ENCODE results near the gene SPTBN4.

SPTBN4 gene

GRCh38 chr19:40610396-40611064 is 143.7 kb downstream of the SPTBN4 start:
- no peak overlapping the region for H3K4me3 ChIP-seq (ENCODE audit: low read length)
- TF ChIP-seq ZNF274 (IDR thresholded peaks at IDR 0.05; ENCODE audit: low read depth, low read length), result no peak

- TF ChIP-seq ZNF274 (IDR thresholded peaks at IDR 0.05; ENCODE audit: low read depth, low read length), result no peak
- H3K4me3 ChIP-seq (ENCODE audit: low read length), result no peak overlapping the region
Observed at GRCh38 chr19:40611096-40611495, 144.3 kb downstream of the SPTBN4 start.

GRCh38 chr19:40611900-40612698 is 145.3 kb downstream of the SPTBN4 start:
- no peak for TF ChIP-seq ZNF274 (IDR thresholded peaks at IDR 0.05; ENCODE audit: low read depth, low read length)
- no peak overlapping the region for H3K4me3 ChIP-seq (ENCODE audit: low read length)

GRCh38 chr19:40612831-40613689 is 146.3 kb downstream of the SPTBN4 start:
- no peak for TF ChIP-seq ZNF274 (IDR thresholded peaks at IDR 0.05; ENCODE audit: low read depth, low read length)
- H3K4me3 ChIP-seq (ENCODE audit: low read length), result peak overlapping the region; percentile 43; the same call in 1 of the 2 replicates

GRCh38 chr19:40613690-40614621 is 147.2 kb downstream of the SPTBN4 start:
- H3K4me3 ChIP-seq (ENCODE audit: low read length), result peak overlapping the region; percentile 43; the same call in 1 of the 2 replicates
- TF ChIP-seq ZNF274 (IDR thresholded peaks at IDR 0.05; ENCODE audit: low read depth, low read length), result no peak

- peak overlapping the region; percentile 43; the same call in 1 of the 2 replicates for H3K4me3 ChIP-seq (ENCODE audit: low read length)
- TF ChIP-seq ZNF274 (IDR thresholded peaks at IDR 0.05; ENCODE audit: low read depth, low read length), result no peak
Observed at GRCh38 chr19:40614622-40615411, 148.0 kb downstream of the SPTBN4 start.

- H3K4me3 ChIP-seq (ENCODE audit: low read length), result no peak overlapping the region
- TF ChIP-seq ZNF274 (IDR thresholded peaks at IDR 0.05; ENCODE audit: low read depth, low read length), result no peak
Observed at GRCh38 chr19:40616178-40616577, 149.4 kb downstream of the SPTBN4 start.

- no peak for TF ChIP-seq ZNF274 (IDR thresholded peaks at IDR 0.05; ENCODE audit: low read depth, low read length)
- no peak overlapping the region for H3K4me3 ChIP-seq (ENCODE audit: low read length)
Observed at GRCh38 chr19:40616941-40617340, 150.1 kb downstream of the SPTBN4 start.

- TF ChIP-seq ZNF274 (IDR thresholded peaks at IDR 0.05; ENCODE audit: low read depth, low read length), result no peak
- no peak overlapping the region for H3K4me3 ChIP-seq (ENCODE audit: low read length)
Observed at GRCh38 chr19:40617961-40618360, 151.2 kb downstream of the SPTBN4 start.

- no peak overlapping the region for H3K4me3 ChIP-seq (ENCODE audit: low read length)
- no peak for TF ChIP-seq ZNF274 (IDR thresholded peaks at IDR 0.05; ENCODE audit: low read depth, low read length)
Observed at GRCh38 chr19:40619333-40620160, 152.7 kb downstream of the SPTBN4 start.

- no peak overlapping the region for H3K4me3 ChIP-seq (ENCODE audit: low read length)
Observed at GRCh38 chr19:40620161-40620485, 153.3 kb downstream of the SPTBN4 start.

GRCh38 chr19:40621283-40621682 is 154.5 kb downstream of the SPTBN4 start:
- TF ChIP-seq ZNF274 (IDR thresholded peaks at IDR 0.05; ENCODE audit: low read depth, low read length), result no peak

More at GRCh38 chr19:40620161-40620485, 153.3 kb downstream of the SPTBN4 start:
- TF ChIP-seq ZNF274 (IDR thresholded peaks at IDR 0.05; ENCODE audit: low read depth, low read length), result no peak

More at GRCh38 chr19:40621283-40621682, 154.5 kb downstream of the SPTBN4 start:
- H3K4me3 ChIP-seq (ENCODE audit: low read length), result no peak overlapping the region

All from GM08714 (cell line).